HepG2 (cell line): ENCODE data around the gene HSD3B1. TPM values are rescaled to one million over a fixed set of nuclear protein-coding genes. Genes with fewer than 3 reads are reported as not detected.

ENCODE experiments used
- ATAC-seq: fragments of 200-7000 bp; cut with Tn5 transposase; 3 replicates; pipeline ENCODE4 v1.9.1; 2020; ENCODE audit warnings: mild to moderate bottlenecking, moderate library complexity
- BruUV-seq: library from RNA; stranded (reverse); fragments of 400-500 nt; replicated peaks from 2 replicates; lab custom pipeline; 2021; lab: Mats Ljungman, UMichigan
- CTCF ChIA-PET: fragments of 300-600 bp; formaldehyde crosslinking; extraction: SDS; loops from one replicate; lab custom pipeline; 2021; ENCODE audit warnings: low total read pairs, inconsistent platforms, low intra/inter-chr PET ratio; lab: Yijun Ruan, JAX
- POLR2A ChIA-PET: fragments of 350-600 bp; sonication (Branson Sonifier 250); formaldehyde crosslinking; loops from one replicate; lab custom pipeline; 2020; ENCODE audit warnings: antibody characterized with exemption, inconsistent platforms; lab: Yijun Ruan, JAX
- DNase-seq: peaks from one replicate; pipeline ENCODE4 v3.0.0-alpha.2; 2015; ENCODE audit warnings: low spot score
- FAIRE-seq: peaks from 3 replicates; lab custom pipeline; 2011; peaks lifted over from hg19 to GRCh38; lab: Jason Lieb, UNC
- H2AFZ ChIP-seq: one replicate; pipeline ENCODE4 v1.6.1; 2011; ENCODE audit warnings: low read length, inconsistent platforms
- H3K27ac ChIP-seq: fragments of 300-600 bp; 3 replicates; pipeline ENCODE4 v1.8.0; 2011; ENCODE audit warnings: mixed run types, mild to moderate bottlenecking, mixed read lengths, low read length, inconsistent platforms; ENCODE audit not compliant: insufficient read depth; ENCODE audit errors: extremely low read length
- H3K27me3 ChIP-seq, 2 experiments: fragments of 200-600 bp in 1 of 2; 2 replicates in 1 of 2; 3 replicates in 1 of 2; pipeline versions ENCODE4 v1.6.0 to v1.8.0; 2011; ENCODE audit warnings: low read length in 2 of 2, mild to moderate bottlenecking in 2 of 2, moderate library complexity in 2 of 2, inconsistent platforms in 1 of 2; ENCODE audit not compliant: insufficient read depth in 2 of 2, control insufficient read depth in 1 of 2
- H3K36me3 ChIP-seq, 2 experiments: fragments of 200-600 bp in 1 of 2; replicated peaks in 1 of 2; 2 replicates in 1 of 2; 3 replicates in 1 of 2; pipeline versions ENCODE4 v1.5.1 to v1.8.0; 2011; ENCODE audit warnings: low read length in 2 of 2, inconsistent platforms in 1 of 2; ENCODE audit not compliant: insufficient read depth in 2 of 2, control insufficient read depth in 1 of 2
- H3K4me1 ChIP-seq: 2 replicates; pipeline ENCODE4 v1.5.1; 2012; ENCODE audit warnings: low read length, inconsistent platforms; ENCODE audit not compliant: insufficient read depth
- H3K4me2 ChIP-seq: 2 replicates; pipeline ENCODE4 v1.6.0; 2011; ENCODE audit warnings: low read depth, low read length, inconsistent platforms
- H3K4me3 ChIP-seq, 3 experiments: fragments of 200-600 bp in 1 of 3; sonication (generic), shearing (Covaris generic) in 1 of 3; replicated peaks in 1 of 3; 2 replicates each; pipeline ENCODE4 v1.5.1; 2011 to 2016; ENCODE audit warnings: low read length in 3 of 3, inconsistent platforms in 2 of 3, low read depth in 2 of 3, mild to moderate bottlenecking in 2 of 3, control low read depth in 1 of 3, mixed read lengths in 1 of 3; ENCODE audit not compliant: insufficient read depth in 1 of 3
- H3K79me2 ChIP-seq: one replicate; pipeline ENCODE4 v1.6.1; 2011; ENCODE audit warnings: low read length, inconsistent platforms; ENCODE audit not compliant: insufficient read depth
- H3K9ac ChIP-seq: 2 replicates; pipeline ENCODE4 v1.6.0; 2011; ENCODE audit warnings: mild to moderate bottlenecking, low read depth, low read length, inconsistent platforms; ENCODE audit not compliant: insufficient read depth
- H3K9me3 ChIP-seq: 2 replicates; pipeline ENCODE4 v1.5.1; 2012; ENCODE audit warnings: mild to moderate bottlenecking, low read length
- H4K20me1 ChIP-seq: 2 replicates; pipeline ENCODE4 v1.6.0; 2011; ENCODE audit warnings: inconsistent platforms, mild to moderate bottlenecking, low read length, moderate library complexity; ENCODE audit not compliant: insufficient read depth
- AHR ChIP-seq: IDR thresholded peaks from 2 replicates; pipeline ENCODE4 v1.6.1; 2018; ENCODE audit warnings: missing genetic modification reagents, missing compliant biosample characterization
- ARID2 ChIP-seq: sonication (generic); formaldehyde crosslinking; IDR thresholded peaks from 2 replicates; pipeline ENCODE4 v1.8.1; 2022; ENCODE audit warnings: mild to moderate bottlenecking, missing genetic modification reagents, borderline replicate concordance
- BRCA1 ChIP-seq: sonication (generic); formaldehyde crosslinking; IDR thresholded peaks from 2 replicates; pipeline ENCODE4 v1.4.0; 2020; ENCODE audit warnings: missing genetic modification reagents
- FOXJ3 ChIP-seq: sonication (generic); formaldehyde crosslinking; IDR thresholded peaks from 2 replicates; pipeline ENCODE4 v1.4.0; 2020; ENCODE audit warnings: missing genetic modification reagents, mild to moderate bottlenecking, borderline replicate concordance
- GMEB1 ChIP-seq: sonication (generic); formaldehyde crosslinking; IDR thresholded peaks from 2 replicates; pipeline ENCODE4 v1.5.1; 2020; ENCODE audit warnings: missing genetic modification reagents, mild to moderate bottlenecking, borderline replicate concordance
- HNF4A ChIP-seq: sonication (generic); formaldehyde crosslinking; IDR thresholded peaks from 2 replicates; pipeline ENCODE4 v1.4.0; 2020; ENCODE audit warnings: missing genetic modification reagents
- NFE2 ChIP-seq: sonication (generic); formaldehyde crosslinking; IDR thresholded peaks from 2 replicates; pipeline ENCODE4 v1.4.0; 2020; ENCODE audit warnings: missing genetic modification reagents
- PCBP1 ChIP-seq: fragments of 200-400 bp; formaldehyde crosslinking; IDR thresholded peaks from 2 replicates; pipeline ENCODE4 v1.6.1; 2017; ENCODE audit warnings: mild to moderate bottlenecking, low read depth, low read length, borderline replicate concordance
- PLSCR1 ChIP-seq: sonication (generic); formaldehyde crosslinking; IDR thresholded peaks from 2 replicates; pipeline ENCODE4 v1.5.0; 2020; ENCODE audit warnings: missing genetic modification reagents, mild to moderate bottlenecking, borderline replicate concordance
- SRSF9 ChIP-seq: fragments of 200-400 bp; formaldehyde crosslinking; IDR thresholded peaks from 2 replicates; pipeline ENCODE4 v1.6.1; 2018; ENCODE audit warnings: borderline replicate concordance, mild to moderate bottlenecking, low read depth, low read length; ENCODE audit not compliant: insufficient read depth, poor library complexity, severe bottlenecking
- THYN1 ChIP-seq: sonication (generic); formaldehyde crosslinking; IDR thresholded peaks from 2 replicates; pipeline ENCODE4 v1.8.1; 2023; ENCODE audit warnings: low read depth, mild to moderate bottlenecking, moderate library complexity, missing genetic modification reagents, borderline replicate concordance
- ZBTB33 ChIP-seq: sonication (generic); formaldehyde crosslinking; IDR thresholded peaks from 2 replicates; pipeline ENCODE4 v1.4.0; 2020; ENCODE audit warnings: missing genetic modification reagents
- ZMYM4 ChIP-seq: sonication (generic); formaldehyde crosslinking; IDR thresholded peaks from 2 replicates; pipeline ENCODE4 v1.8.1; 2023; ENCODE audit warnings: mild to moderate bottlenecking, missing genetic modification reagents
- ZNF549 ChIP-seq: sonication (generic); formaldehyde crosslinking; IDR thresholded peaks from 2 replicates; pipeline ENCODE4 v1.5.0; 2020; ENCODE audit warnings: missing genetic modification reagents
- ZNF766 ChIP-seq: sonication (generic); formaldehyde crosslinking; IDR thresholded peaks from 2 replicates; pipeline ENCODE4 v1.5.0; 2020; ENCODE audit warnings: missing genetic modification reagents, borderline replicate concordance
- WGBS: methylation state at CpG from one replicate; pipeline ENCODE4 v1.1.6; 2017; ENCODE audit warnings: low lambda C conversion rate; 5-methylcytosine and 5-hydroxymethylcytosine counted together
- in situ Hi-C: cut with HindIII; loops from 2 replicates; pipeline ENCODE4 v1.10.0; 2017; ENCODE audit warnings: low pct_unique_long_range_greater_than_20kb; ENCODE audit not compliant: extremely low pct_ligation_motif_present
- intact Hi-C: fragments of 100-400 bp; cut with micrococcal nuclease; formaldehyde crosslinking; loops from one replicate; pipeline ENCODE4 v1.10.0; 2022; ENCODE audit not compliant: unreplicated experiment
- polyA plus RNA-seq, 8 experiments: library from polyadenylated mRNA; depleted of rRNA in 3 of 8; stranded (reverse) in 7 of 8; unstranded in 1 of 8; fragments of >200 nt; fragmentation: Illumina TruSeq in 4 of 8; extraction: Trizol in 4 of 8; gene quantifications; 2 replicates each; pipeline versions ENCODE4 v1.2.1 to v1.2.3, GENCODE V29; 2011 to 2016; ENCODE audit warnings: low read depth in 4 of 8, missing spikeins in 1 of 8, mixed read lengths in 1 of 8; ENCODE audit not compliant: insufficient read depth in 1 of 8
- total RNA-seq, 5 experiments: library from RNA; depleted of rRNA; stranded (reverse); fragments of >200 nt; fragmentation: Illumina TruSeq; extraction: Trizol; gene quantifications; 2 replicates each; pipeline ENCODE4 v1.2.3, GENCODE V29; 2016; ENCODE audit warnings: low read depth in 1 of 5

HSD3B1 gene
- total and polyA plus RNA-seq, 2 of the 13 experiments (the other 11 are each of a cell fraction or from before 2014, with no cell fraction given) = not detected

GRCh38 chr1:119510046-119510445 is 3.0 kb downstream of the HSD3B1 start:
- no peak for DNase-seq
- TF ChIP-seq ZNF766 (CRISPR knock-in tag) = no peak
- no peak for TF ChIP-seq ZNF549 (CRISPR knock-in tag)
- no peak for TF ChIP-seq ARID2 (CRISPR knock-in tag)
- TF ChIP-seq HNF4A (CRISPR knock-in tag) = no peak
- no peak for TF ChIP-seq SRSF9
- no peak for TF ChIP-seq GMEB1 (CRISPR knock-in tag)
- FAIRE-seq = no peak
- Histone ChIP-seq H3K9ac (no peak overlapping the region), H3K4me2 (no peak overlapping the region), H3K79me2 (no peaks in the 10 kb centered on the region), H3K4me1 (0 out of 2 replicates have a peak, but pooled peaks cover 5% of the 10 kb centered on the region), H3K27me3 (no peaks in the 10 kb centered on the region; a peak in 1 of 5 replicates), H2AFZ (no peak overlapping the region), H3K36me3 (no peaks in the 10 kb centered on the region), H3K27ac (no peak overlapping the region), H3K9me3 (no peaks in the 10 kb centered on the region), H3K4me3 (no peak overlapping the region), H4K20me1 (no peaks in the 10 kb centered on the region)
- POLR2A ChIA-PET = no interaction called here
- CTCF ChIA-PET = no interaction called here
- no peak for ATAC-seq
- intact Hi-C loops = no loop called here
- no TSS peak for BruUV-seq
- 92% methylated on average over 2 of the region's 2 CpGs for WGBS
- in situ Hi-C loops = no loop called here

- POLR2A ChIA-PET = no interaction called here
- CTCF ChIA-PET = no interaction called here
- BruUV-seq = no TSS peak
- no peak overlapping the region for H3K27ac ChIP-seq
- WGBS = no CpG with 5 or more reads among the region's 5 CpGs
- no peaks in the 10 kb centered on the region for H3K4me1 ChIP-seq
- no peaks in the 10 kb centered on the region for H4K20me1 ChIP-seq
- no peak overlapping the region for H2AFZ ChIP-seq
- no peak for ATAC-seq
- no peaks in the 10 kb centered on the region for H3K9me3 ChIP-seq
- DNase-seq = no peak
- in situ Hi-C loops (no loop called here), intact Hi-C loops (no loop called here)
- no peak overlapping the region for H3K9ac ChIP-seq
- H3K27me3 ChIP-seq = no peaks in the 10 kb centered on the region; a peak in 1 of 5 replicates
- no peaks in the 10 kb centered on the region for H3K79me2 ChIP-seq
- FAIRE-seq = no peak
- no peak overlapping the region for H3K4me2 ChIP-seq
- H3K36me3 ChIP-seq = no peaks in the 10 kb centered on the region
- no peak overlapping the region for H3K4me3 ChIP-seq
- TF ChIP-seq ZMYM4 (CRISPR knock-in tag) (no peak), PLSCR1 (CRISPR knock-in tag) (no peak), THYN1 (CRISPR knock-in tag) (no peak), NFE2 (CRISPR knock-in tag) (no peak), FOXJ3 (no peak), AHR (CRISPR knock-in tag) (no peak), ZBTB33 (CRISPR knock-in tag) (no peak), BRCA1 (CRISPR knock-in tag) (no peak), PCBP1 (no peak)
Observed at GRCh38 chr1:119515221-119515620, 8.2 kb downstream of the HSD3B1 start.
